ENCODE data around the gene PLPP1. TPM values are rescaled to one million over a fixed set of nuclear protein-coding genes. Genes with fewer than 3 reads are reported as not detected.

The PLPP1 gene
- total RNA-seq, 4 donors from 2014 or later = 26.1 to 140 (median 41.3) TPM

DNA sequence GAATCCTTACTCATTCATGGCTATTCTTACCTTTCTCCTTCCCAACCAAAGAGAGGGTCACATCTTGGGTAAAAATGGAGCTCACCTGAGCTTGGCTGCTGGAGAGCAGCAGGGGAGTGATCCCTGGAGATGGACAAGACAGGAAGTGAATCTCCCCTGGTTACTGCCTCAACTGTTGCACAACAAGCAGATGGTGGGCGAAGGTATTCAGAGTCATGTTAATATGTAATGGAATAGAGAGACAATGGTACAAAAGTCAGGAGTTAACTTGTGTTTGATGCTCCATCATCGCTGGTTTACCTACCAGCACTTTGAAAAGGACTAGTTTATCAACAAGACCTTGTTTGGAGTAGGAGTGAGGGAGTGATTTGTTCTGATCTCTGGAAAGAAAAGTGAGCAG is 13.0 kb upstream of the PLPP1 start:
- intact Hi-C loops (cut with DNase I) = no loop called here
- TF ChIP-seq POLR2A (IDR thresholded peaks at IDR 0.05) = no peak
- TF ChIP-seq, protein P1, sequence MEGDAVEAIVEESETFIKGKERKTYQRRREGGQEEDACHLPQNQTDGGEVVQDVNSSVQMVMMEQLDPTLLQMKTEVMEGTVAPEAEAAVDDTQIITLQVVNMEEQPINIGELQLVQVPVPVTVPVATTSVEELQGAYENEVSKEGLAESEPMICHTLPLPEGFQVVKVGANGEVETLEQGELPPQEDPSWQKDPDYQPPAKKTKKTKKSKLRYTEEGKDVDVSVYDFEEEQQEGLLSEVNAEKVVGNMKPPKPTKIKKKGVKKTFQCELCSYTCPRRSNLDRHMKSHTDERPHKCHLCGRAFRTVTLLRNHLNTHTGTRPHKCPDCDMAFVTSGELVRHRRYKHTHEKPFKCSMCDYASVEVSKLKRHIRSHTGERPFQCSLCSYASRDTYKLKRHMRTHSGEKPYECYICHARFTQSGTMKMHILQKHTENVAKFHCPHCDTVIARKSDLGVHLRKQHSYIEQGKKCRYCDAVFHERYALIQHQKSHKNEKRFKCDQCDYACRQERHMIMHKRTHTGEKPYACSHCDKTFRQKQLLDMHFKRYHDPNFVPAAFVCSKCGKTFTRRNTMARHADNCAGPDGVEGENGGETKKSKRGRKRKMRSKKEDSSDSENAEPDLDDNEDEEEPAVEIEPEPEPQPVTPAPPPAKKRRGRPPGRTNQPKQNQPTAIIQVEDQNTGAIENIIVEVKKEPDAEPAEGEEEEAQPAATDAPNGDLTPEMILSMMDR (IDR thresholded peaks at IDR 0.05) = no peak
- Histone ChIP-seq H3K27me3 (no peaks in the 10 kb centered on the region), H3K4me1 (no peaks in the 10 kb centered on the region), H3K36me3 (no peaks in the 10 kb centered on the region), H3K9me3 (no peaks in the 10 kb centered on the region), H3K4me3 (no peak overlapping the region), H3K27ac (no peak overlapping the region)
- WGBS, 2 donors = 75 to 87% methylated on average over 2 of the region's 2 CpGs
- DNase-seq = no peak

DNA sequence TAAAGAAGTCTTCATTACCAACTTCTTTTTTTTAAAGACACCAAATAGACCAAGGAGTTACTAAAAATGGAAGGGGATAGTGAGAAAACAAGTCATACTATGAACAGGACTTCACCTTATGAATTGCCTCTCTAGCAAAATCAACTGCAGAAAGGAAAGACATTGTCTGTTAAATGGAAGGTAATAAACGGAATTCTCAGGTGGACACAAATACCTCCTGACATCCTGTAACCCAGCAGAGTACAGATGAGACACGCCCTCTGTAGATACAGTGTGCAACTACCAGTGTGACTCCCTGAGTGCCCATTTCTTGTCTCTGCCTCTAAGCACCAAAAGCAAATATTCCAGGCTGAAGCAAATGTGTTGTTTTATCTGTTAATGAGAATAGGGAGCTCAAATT is 12.2 kb upstream of the PLPP1 start:
- 50 to 68% methylated on average over 2 of the region's 2 CpGs for WGBS, 2 donors
- intact Hi-C loops (cut with DNase I) = no loop called here
- no peak overlapping the region for H3K4me3 ChIP-seq

DNA sequence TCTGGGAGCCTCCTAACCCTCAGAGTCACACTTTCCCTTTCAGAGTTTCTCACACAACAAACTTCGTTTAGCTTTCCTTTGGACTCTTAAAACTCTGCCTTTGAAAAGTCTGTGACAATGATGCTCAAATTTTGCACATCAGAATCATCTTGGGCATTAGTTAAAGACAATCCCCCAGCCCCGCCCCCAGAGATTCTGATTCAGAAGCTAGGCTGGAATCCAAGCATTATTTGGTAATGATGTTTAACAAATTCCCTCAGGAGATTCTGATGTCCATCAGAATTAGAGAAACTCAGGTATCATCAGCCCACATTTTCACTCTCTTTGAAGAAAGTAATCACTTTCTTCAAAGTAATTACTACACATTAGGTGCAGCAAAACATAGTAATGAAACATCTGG is 9.6 kb upstream of the PLPP1 start:
- intact Hi-C loops (cut with DNase I) = no loop called here
- WGBS, 2 donors = 56 to 66% methylated on average over 2 of the region's 2 CpGs
- Histone ChIP-seq H3K36me3 (no peaks in the 10 kb centered on the region), H3K27ac (no peak overlapping the region), H3K27me3 (no peaks in the 10 kb centered on the region), H3K4me3 (no peak overlapping the region), H3K4me1 (no peaks in the 10 kb centered on the region), H3K9me3 (no peaks in the 10 kb centered on the region)
- DNase-seq = no peak
- TF ChIP-seq, protein P1 (IDR thresholded peaks at IDR 0.05) = no peak
- TF ChIP-seq POLR2A (IDR thresholded peaks at IDR 0.05) = no peak

More for the DNA sequence above, 12.2 kb upstream of the PLPP1 start:
- Histone ChIP-seq H3K9me3 (no peaks in the 10 kb centered on the region), H3K4me1 (no peaks in the 10 kb centered on the region), H3K36me3 (no peaks in the 10 kb centered on the region), H3K27ac (no peak overlapping the region), H3K27me3 (no peaks in the 10 kb centered on the region)
- TF ChIP-seq, protein P1 (IDR thresholded peaks at IDR 0.05) = no peak
- no peak for TF ChIP-seq POLR2A (IDR thresholded peaks at IDR 0.05)
- no peak for DNase-seq

DNA sequence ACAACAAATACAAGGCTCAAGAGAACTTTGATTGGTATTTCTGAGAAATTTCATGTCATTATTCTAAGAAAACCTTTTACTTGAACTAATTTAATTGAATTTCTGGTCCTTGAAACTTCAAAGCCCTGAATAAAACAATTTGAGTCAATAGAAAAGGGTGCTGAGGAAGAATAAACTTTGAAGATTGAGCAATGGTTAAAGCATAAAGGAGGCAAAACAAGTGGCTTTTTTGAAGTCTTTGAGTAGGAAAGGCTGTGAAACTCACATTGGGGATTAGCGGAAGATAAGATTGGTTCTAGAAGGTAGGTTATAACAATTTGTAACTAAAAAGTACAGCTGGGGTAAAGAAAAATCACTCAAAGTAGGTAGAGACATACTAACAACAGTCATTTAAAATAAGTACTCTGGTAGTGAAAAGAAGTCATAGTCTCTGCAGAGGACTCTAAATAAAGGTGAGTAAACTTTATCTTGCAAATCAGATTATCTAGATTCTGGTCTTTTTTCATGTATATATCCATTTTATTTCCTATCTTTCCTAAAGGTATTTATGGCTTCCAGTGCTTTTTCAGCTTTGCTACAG is 6.4 kb upstream of the PLPP1 start:
- TF ChIP-seq, protein P1 (IDR thresholded peaks at IDR 0.05) = no peak
- no peak for TF ChIP-seq POLR2A (IDR thresholded peaks at IDR 0.05)
- WGBS, 2 donors = 81 to 95% methylated on average over 1 of the region's 1 CpG
- Histone ChIP-seq H3K9me3 (no peaks in the 10 kb centered on the region), H3K4me3 (no peak overlapping the region), H3K36me3 (no peaks in the 10 kb centered on the region), H3K27ac (no peak overlapping the region), H3K4me1 (no peaks in the 10 kb centered on the region), H3K27me3 (no peaks in the 10 kb centered on the region)
- no peak for DNase-seq
- intact Hi-C loops (cut with DNase I) = no loop called here

- no peaks in the 10 kb centered on the region for H3K36me3 ChIP-seq
- H3K9me3 ChIP-seq = no peaks in the 10 kb centered on the region
- no peak overlapping the region for H3K27ac ChIP-seq
- no peaks in the 10 kb centered on the region for H3K27me3 ChIP-seq
- intact Hi-C loops (cut with DNase I) = no loop called here
- WGBS, 2 donors = 26 to 37% methylated on average over 2 of the region's 2 CpGs
- no peak overlapping the region for H3K4me3 ChIP-seq
- DNase-seq = no peak
- H3K4me1 ChIP-seq = peaks cover 0 to 3% (median 2%) of the 10 kb centered on the region in 3 donors
- TF ChIP-seq POLR2A (IDR thresholded peaks at IDR 0.05) = no peak
- TF ChIP-seq, protein P1 (IDR thresholded peaks at IDR 0.05) = no peak
Observed at GRCh38 chr5:55540525-55540924, 5.8 kb upstream of the PLPP1 start.
